Mesendoderm (in vitro differentiated cells): ENCODE results near the gene HOMER2.

Source experiments
- DNase-seq: peaks from one replicate; pipeline ENCODE4 v3.0.0; 2013
- H2AK5ac ChIP-seq: 2 replicates; pipeline ENCODE4 v1.6.1; 2013; ENCODE audit warnings: low read length, inconsistent platforms
- H2BK120ac ChIP-seq: 2 replicates; pipeline ENCODE4 v1.6.1; 2013; ENCODE audit warnings: low read depth, mild to moderate bottlenecking, low read length, moderate library complexity, mixed read lengths
- H2BK15ac ChIP-seq: replicated peaks from 2 replicates; pipeline ENCODE4 v1.6.1; 2013; ENCODE audit warnings: low read depth, mild to moderate bottlenecking, moderate library complexity
- H2BK5ac ChIP-seq: 2 replicates; pipeline ENCODE4 v1.6.1; 2013; ENCODE audit warnings: low read length, inconsistent platforms
- H3K18ac ChIP-seq: 2 replicates; pipeline ENCODE4 v1.6.1; 2013; ENCODE audit warnings: mild to moderate bottlenecking, low read length, mixed read lengths
- H3K23ac ChIP-seq: one replicate; pipeline ENCODE4 v1.6.1; 2013; ENCODE audit warnings: low read length
- H3K27ac ChIP-seq: 2 replicates; pipeline ENCODE4 v1.5.1; 2013; ENCODE audit warnings: low read depth, mild to moderate bottlenecking, inconsistent platforms, low read length, moderate library complexity
- H3K27me3 ChIP-seq: 2 replicates; pipeline ENCODE4 v1.6.1; 2013; ENCODE audit warnings: low read length, control low read depth, mild to moderate bottlenecking, inconsistent platforms; ENCODE audit not compliant: insufficient read depth, poor library complexity
- H3K36me3 ChIP-seq: 2 replicates; pipeline ENCODE4 v1.6.1; 2013; ENCODE audit warnings: low read length, inconsistent platforms; ENCODE audit not compliant: control insufficient read depth, insufficient read depth
- H3K4ac ChIP-seq: one replicate; pipeline ENCODE4 v1.6.1; 2013; ENCODE audit warnings: low read depth, mild to moderate bottlenecking, low read length, moderate library complexity
- H3K4me1 ChIP-seq: 2 replicates; pipeline ENCODE4 v1.6.1; 2013; ENCODE audit warnings: low read depth, low read length, inconsistent platforms; ENCODE audit not compliant: control insufficient read depth
- H3K4me2 ChIP-seq: 2 replicates; pipeline ENCODE4 v1.6.1; 2013; ENCODE audit warnings: low read length
- H3K4me3 ChIP-seq: 2 replicates; pipeline ENCODE4 v1.5.1; 2013; ENCODE audit warnings: mild to moderate bottlenecking, low read length
- H3K56ac ChIP-seq: one replicate; pipeline ENCODE4 v1.6.1; 2013; ENCODE audit warnings: low read length
- H3K79me1 ChIP-seq: 2 replicates; pipeline ENCODE4 v1.6.1; 2013; ENCODE audit warnings: low read length, inconsistent platforms
- H3K79me2 ChIP-seq: 2 replicates; pipeline ENCODE4 v1.6.1; 2013; ENCODE audit warnings: mild to moderate bottlenecking, low read length; ENCODE audit not compliant: control insufficient read depth, insufficient read depth
- H3K9ac ChIP-seq: 2 replicates; pipeline ENCODE4 v1.6.1; 2013; ENCODE audit warnings: low read length, inconsistent platforms
- H4K5ac ChIP-seq: one replicate; pipeline ENCODE4 v1.6.1; 2013; ENCODE audit warnings: low read length
- H4K8ac ChIP-seq: one replicate; pipeline ENCODE4 v1.6.1; 2013; ENCODE audit warnings: low read depth, mild to moderate bottlenecking, control low read depth, low read length, moderate library complexity
- WGBS: extraction: QIAGEN DNeasy Blood & Tissue Kit; methylation state at CpG from one replicate; pipeline ENCODE4 v1.1.7; 2013; ENCODE audit warnings: low lambda C conversion rate, missing lambda C conversion rate; ENCODE audit not compliant: insufficient coverage; ENCODE audit errors: extremely low coverage; 5-methylcytosine and 5-hydroxymethylcytosine counted together

The HOMER2 gene

GRCh38 chr15:82803793-82804574, 148.5 kb downstream of the HOMER2 start:
- Histone ChIP-seq H2BK120ac (no peak overlapping the region), H3K27ac (no peak overlapping the region), H3K18ac (no peak overlapping the region), H3K4me1 (no peaks in the 10 kb centered on the region), H3K9ac (no peak overlapping the region), H4K8ac (no peak overlapping the region), H3K4me3 (no peak overlapping the region), H3K36me3 (no peaks in the 10 kb centered on the region), H2BK15ac (no peak overlapping the region), H3K79me1 (no peaks in the 10 kb centered on the region), H2BK5ac (no peak overlapping the region), H3K23ac (no peak overlapping the region), H2AK5ac (no peak overlapping the region), H3K79me2 (no peaks in the 10 kb centered on the region), H3K4ac (no peak overlapping the region), H4K5ac (no peak overlapping the region), H3K4me2 (no peak overlapping the region), H3K56ac (no peak overlapping the region), H3K27me3 (no peaks in the 10 kb centered on the region)
- WGBS = no CpG with 5 or more reads among the region's 2 CpGs
- no peak for DNase-seq

DNA sequence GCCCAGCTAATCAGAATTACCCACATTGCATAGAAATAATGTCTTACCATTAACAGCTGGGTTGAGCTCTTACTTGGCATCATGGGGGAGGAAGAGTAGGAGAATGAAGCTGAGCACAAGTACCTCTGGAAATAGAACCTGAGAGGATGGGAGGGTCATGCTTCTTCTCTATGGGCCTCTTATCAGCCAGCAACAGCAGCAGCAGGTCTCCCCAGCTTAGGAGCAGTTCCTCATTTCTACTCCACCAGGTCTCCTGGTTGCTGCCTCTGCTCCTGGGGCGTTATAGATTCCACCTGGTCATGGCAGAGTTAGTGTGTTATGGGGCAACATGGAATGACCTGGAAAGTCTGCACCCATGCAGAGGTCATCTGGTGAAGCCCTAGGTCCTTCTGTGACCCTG, 150.0 kb downstream of the HOMER2 start:
- no peak for DNase-seq
- H3K9ac ChIP-seq = no peak overlapping the region
- H3K79me2 ChIP-seq = no peaks in the 10 kb centered on the region
- H3K36me3 ChIP-seq = no peaks in the 10 kb centered on the region
- no peak overlapping the region for H3K23ac ChIP-seq
- H3K4me2 ChIP-seq = no peak overlapping the region
- H3K4me3 ChIP-seq = no peak overlapping the region
- WGBS = no CpG with 5 or more reads among the region's 1 CpG
- no peak overlapping the region for H3K56ac ChIP-seq
- no peak overlapping the region for H2AK5ac ChIP-seq
- H3K27ac ChIP-seq = no peak overlapping the region
- H2BK120ac ChIP-seq = no peak overlapping the region
- no peaks in the 10 kb centered on the region for H3K27me3 ChIP-seq
- H2BK15ac ChIP-seq = no peak overlapping the region
- H3K18ac ChIP-seq = no peak overlapping the region
- no peak overlapping the region for H4K5ac ChIP-seq
- no peaks in the 10 kb centered on the region for H3K79me1 ChIP-seq
- no peaks in the 10 kb centered on the region for H3K4me1 ChIP-seq
- H4K8ac ChIP-seq = no peak overlapping the region
- H3K4ac ChIP-seq = no peak overlapping the region
- no peak overlapping the region for H2BK5ac ChIP-seq

- no peak overlapping the region for H3K27ac ChIP-seq
Measured at GRCh38 chr15:82799183-82799841, 153.2 kb downstream of the HOMER2 start.

More at GRCh38 chr15:82799183-82799841, 153.2 kb downstream of the HOMER2 start:
- H4K8ac ChIP-seq = no peak overlapping the region
- H3K4ac ChIP-seq = no peak overlapping the region
- no peak overlapping the region for H3K18ac ChIP-seq
- no peaks in the 10 kb centered on the region for H3K79me2 ChIP-seq
- H3K4me3 ChIP-seq = no peak overlapping the region
- H2BK15ac ChIP-seq = no peak overlapping the region
- no peak overlapping the region for H4K5ac ChIP-seq
- no peaks in the 10 kb centered on the region for H3K36me3 ChIP-seq
- no CpG with 5 or more reads among the region's 7 CpGs for WGBS
- H3K4me1 ChIP-seq = no peaks in the 10 kb centered on the region
- no peak overlapping the region for H2AK5ac ChIP-seq
- H2BK120ac ChIP-seq = no peak overlapping the region
- H3K79me1 ChIP-seq = no peaks in the 10 kb centered on the region
- no peak for DNase-seq
- no peak overlapping the region for H2BK5ac ChIP-seq
- H3K9ac ChIP-seq = no peak overlapping the region
- H3K27me3 ChIP-seq = no peaks in the 10 kb centered on the region
- no peak overlapping the region for H3K4me2 ChIP-seq
- H3K56ac ChIP-seq = no peak overlapping the region
- H3K23ac ChIP-seq = no peak overlapping the region
